Stomach (tissue), 4 donors: Measurements from ENCODE around the gene NUP133.

Source experiments
- EP300 ChIP-seq: sonication (generic); formaldehyde crosslinking; IDR thresholded peaks from one replicate; pipeline ENCODE4 v1.6.1; 2017; ENCODE audit warnings: antibody characterized with exemption
- POLR2AphosphoS5 ChIP-seq, 3 donors: sonication (generic); formaldehyde crosslinking; IDR thresholded peaks; one replicate each; pipeline ENCODE4 v1.6.1; 2016; ENCODE audit warnings: antibody characterized with exemption in 3 of 3
- TF ChIP-seq, protein P1 (sequence below), 7 experiments: fragments of 450-650 bp in 4 of 7; fragments of 200-600 bp in 3 of 7; sonication (generic) in 3 of 7; IDR thresholded peaks; one replicate each; pipeline ENCODE4 v1.5.1; 2016 to 2019; ENCODE audit warnings: antibody characterized with exemption in 7 of 7, control low read depth in 2 of 7, mild to moderate bottlenecking in 1 of 7

DNA sequence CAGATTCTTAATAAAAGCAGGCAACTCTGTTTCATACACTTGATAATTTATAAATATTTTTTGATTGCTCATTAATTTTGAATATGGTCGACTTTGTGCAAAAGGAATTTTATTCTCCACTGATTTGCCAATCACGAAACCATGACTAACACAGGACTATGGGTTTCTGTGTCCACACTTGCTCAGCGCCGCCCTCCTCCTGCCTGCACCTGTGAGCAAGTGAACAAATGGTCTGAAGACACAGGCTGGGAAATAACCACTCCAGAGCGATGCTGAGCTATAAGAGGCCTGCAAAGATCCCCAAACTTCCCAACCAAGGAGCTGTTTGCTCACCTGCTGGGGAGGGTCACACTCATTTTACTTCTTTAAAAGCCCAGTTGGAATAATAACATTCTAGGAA, 30.8 kb upstream of the NUP133 start:
- TF ChIP-seq, protein P1, sequence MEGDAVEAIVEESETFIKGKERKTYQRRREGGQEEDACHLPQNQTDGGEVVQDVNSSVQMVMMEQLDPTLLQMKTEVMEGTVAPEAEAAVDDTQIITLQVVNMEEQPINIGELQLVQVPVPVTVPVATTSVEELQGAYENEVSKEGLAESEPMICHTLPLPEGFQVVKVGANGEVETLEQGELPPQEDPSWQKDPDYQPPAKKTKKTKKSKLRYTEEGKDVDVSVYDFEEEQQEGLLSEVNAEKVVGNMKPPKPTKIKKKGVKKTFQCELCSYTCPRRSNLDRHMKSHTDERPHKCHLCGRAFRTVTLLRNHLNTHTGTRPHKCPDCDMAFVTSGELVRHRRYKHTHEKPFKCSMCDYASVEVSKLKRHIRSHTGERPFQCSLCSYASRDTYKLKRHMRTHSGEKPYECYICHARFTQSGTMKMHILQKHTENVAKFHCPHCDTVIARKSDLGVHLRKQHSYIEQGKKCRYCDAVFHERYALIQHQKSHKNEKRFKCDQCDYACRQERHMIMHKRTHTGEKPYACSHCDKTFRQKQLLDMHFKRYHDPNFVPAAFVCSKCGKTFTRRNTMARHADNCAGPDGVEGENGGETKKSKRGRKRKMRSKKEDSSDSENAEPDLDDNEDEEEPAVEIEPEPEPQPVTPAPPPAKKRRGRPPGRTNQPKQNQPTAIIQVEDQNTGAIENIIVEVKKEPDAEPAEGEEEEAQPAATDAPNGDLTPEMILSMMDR (IDR thresholded peaks at IDR 0.05): no peak
- TF ChIP-seq POLR2AphosphoS5 (IDR thresholded peaks at IDR 0.05): no peak
- no peak for TF ChIP-seq EP300
